Neuron (in vitro differentiated cells): ENCODE measurements around the gene RARS1.

Source experiments
- H2AFZ ChIP-seq: one replicate; pipeline ENCODE4 v1.6.1; 2013; ENCODE audit warnings: low read depth, mild to moderate bottlenecking, inconsistent platforms, low read length, moderate library complexity
- H3K27me3 ChIP-seq: one replicate; pipeline ENCODE4 v1.6.1; 2013; ENCODE audit warnings: low read length; ENCODE audit not compliant: insufficient read depth
- H3K36me3 ChIP-seq: one replicate; pipeline ENCODE4 v1.6.1; 2013; ENCODE audit warnings: low read length; ENCODE audit not compliant: insufficient read depth
- H3K4me1 ChIP-seq: one replicate; pipeline ENCODE4 v1.6.1; 2013; ENCODE audit warnings: low read length; ENCODE audit not compliant: insufficient read depth
- H3K4me3 ChIP-seq: 2 replicates; pipeline ENCODE4 v1.5.1; 2013; ENCODE audit warnings: mild to moderate bottlenecking, low read length, moderate library complexity
- H3K9me3 ChIP-seq: one replicate; pipeline ENCODE4 v1.6.1; 2013; ENCODE audit warnings: low read length

Gene RARS1

DNA sequence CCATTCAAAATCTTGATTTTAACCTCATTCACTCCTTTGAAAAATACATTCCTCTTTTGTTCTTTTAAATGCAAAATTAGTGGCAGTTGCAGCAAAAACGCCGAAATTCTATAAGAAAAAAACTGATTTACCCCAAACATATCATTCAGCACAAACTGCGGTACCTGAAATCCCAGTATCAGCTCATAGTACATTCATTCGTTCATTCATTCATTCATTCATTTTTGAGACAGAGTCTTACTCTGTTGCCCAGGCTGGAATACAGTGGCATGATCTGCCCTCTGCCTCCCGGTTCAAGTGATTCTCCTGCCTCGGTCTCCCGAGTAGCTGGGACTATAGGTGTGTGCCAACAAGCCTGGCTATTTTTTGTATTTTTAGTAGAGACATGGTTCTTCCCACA lies 63.3 kb downstream of the RARS1 start:
- Histone ChIP-seq H3K36me3 (peaks cover 68% of the 10 kb centered on the region), H3K4me3 (no peak overlapping the region), H3K4me1 (no peaks in the 10 kb centered on the region), H2AFZ (no peak overlapping the region), H3K9me3 (no peaks in the 10 kb centered on the region), H3K27me3 (no peaks in the 10 kb centered on the region)

DNA sequence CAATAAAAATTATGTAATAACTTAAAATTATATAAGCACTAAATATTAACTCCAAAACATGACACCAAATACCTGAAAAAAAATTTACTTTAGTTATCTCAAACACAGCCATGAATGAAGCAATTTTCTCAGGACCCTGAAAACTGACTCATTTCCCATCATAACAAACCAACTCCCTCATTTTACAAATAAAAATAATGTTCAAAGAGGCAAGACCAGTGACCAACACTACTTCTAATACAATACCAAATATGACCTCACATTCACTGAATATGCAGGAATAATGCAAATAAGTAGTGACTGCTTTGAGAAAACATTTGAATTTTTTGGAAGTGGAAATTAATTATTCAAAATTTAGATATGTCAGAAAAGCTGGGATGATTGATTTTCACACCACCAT lies 64.4 kb downstream of the RARS1 start:
- no peaks in the 10 kb centered on the region for H3K9me3 ChIP-seq
- H3K4me1 ChIP-seq = no peaks in the 10 kb centered on the region
- no peak overlapping the region for H2AFZ ChIP-seq
- no peak overlapping the region for H3K4me3 ChIP-seq
- peaks cover 75% of the 10 kb centered on the region for H3K36me3 ChIP-seq
- no peaks in the 10 kb centered on the region for H3K27me3 ChIP-seq

DNA sequence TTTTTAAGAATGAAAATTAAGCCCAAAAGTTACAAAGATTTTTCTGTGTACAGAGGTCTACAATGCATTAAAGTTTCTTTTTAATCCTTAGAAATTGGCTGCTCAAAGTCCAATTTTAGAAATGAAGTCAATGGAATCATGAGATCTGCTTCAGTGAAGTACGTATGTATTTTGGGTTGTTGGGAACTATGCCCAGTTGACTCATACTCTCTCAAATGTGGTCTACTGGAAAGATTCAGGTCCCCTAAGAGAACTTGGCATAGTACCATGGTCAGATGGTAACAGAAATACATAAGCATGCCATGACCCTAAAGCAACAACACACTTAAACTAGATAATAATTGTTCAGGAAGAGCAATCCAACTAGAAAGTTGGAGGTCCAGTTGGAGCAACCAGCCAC lies 65.9 kb downstream of the RARS1 start:
- no peaks in the 10 kb centered on the region for H3K9me3 ChIP-seq
- no peak overlapping the region for H3K4me3 ChIP-seq
- no peaks in the 10 kb centered on the region for H3K27me3 ChIP-seq
- H3K36me3 ChIP-seq = peaks cover 85% of the 10 kb centered on the region
- H2AFZ ChIP-seq = no peak overlapping the region
- no peaks in the 10 kb centered on the region for H3K4me1 ChIP-seq

DNA sequence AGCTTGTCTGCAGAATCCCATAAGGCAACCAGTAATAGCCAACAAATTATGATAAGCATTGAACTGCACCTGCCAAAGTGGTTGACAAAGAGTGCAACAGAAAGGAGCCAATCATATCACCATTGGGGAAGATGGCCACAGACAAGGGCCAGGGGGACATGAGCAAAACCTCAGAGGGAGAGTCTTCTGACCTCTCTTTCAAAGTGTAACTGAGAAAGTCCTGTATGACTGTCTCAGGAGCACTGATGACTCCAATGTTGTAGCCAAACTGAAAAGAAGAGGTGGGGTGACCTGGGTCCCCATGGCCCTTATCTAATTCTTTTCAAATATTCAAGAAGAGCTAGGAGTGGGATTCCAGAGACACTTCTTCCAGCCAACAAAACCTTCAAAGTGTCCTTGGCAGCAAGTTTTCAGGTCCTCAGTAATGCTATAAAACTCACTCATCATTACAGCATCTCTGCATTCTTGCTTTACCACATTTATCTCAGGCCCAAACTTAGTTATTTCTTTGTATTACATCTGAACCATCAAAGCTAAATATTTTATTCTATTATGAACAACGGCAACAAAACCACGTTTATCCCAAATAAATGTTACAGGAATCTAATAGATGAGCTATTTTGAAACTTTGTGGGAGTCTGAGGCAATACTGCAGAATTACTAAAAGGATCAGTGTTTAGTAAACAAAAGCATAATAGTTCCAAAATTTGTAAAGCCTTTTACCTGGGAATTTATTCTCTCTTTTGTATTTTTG lies 67.3 kb downstream of the RARS1 start:
- Histone ChIP-seq H3K9me3 (no peaks in the 10 kb centered on the region), H3K27me3 (no peaks in the 10 kb centered on the region), H3K4me3 (no peak overlapping the region), H3K36me3 (peaks cover 83% of the 10 kb centered on the region), H3K4me1 (no peaks in the 10 kb centered on the region), H2AFZ (no peak overlapping the region)

GRCh38 chr5:168557389-168557788 lies 71.1 kb downstream of the RARS1 start:
- H2AFZ ChIP-seq = no peak overlapping the region
- peaks cover 2% of the 10 kb centered on the region for H3K9me3 ChIP-seq
- H3K27me3 ChIP-seq = no peaks in the 10 kb centered on the region
- H3K36me3 ChIP-seq = peaks cover 87% of the 10 kb centered on the region
- no peaks in the 10 kb centered on the region for H3K4me1 ChIP-seq
- H3K4me3 ChIP-seq = no peak overlapping the region

DNA sequence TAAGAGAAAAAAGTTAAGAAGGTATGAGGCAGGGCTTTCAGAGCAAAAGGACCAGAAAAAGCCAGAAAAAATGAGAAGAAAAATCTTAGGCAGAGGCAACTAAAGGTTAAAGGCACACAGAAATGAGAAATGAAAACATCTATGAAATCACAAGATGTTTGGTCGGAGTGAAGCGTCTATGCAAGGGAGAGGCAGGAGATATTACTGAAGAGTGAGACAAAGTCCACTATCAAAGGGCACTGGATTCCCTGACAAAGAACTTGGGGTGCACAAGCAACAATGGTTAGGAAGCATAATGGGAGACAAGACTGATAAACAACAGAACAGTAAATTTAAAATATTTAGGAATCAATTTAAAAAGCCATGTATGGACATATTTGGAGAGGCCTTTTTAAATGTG lies 76.0 kb downstream of the RARS1 start:
- H3K36me3 ChIP-seq = peaks cover 91% of the 10 kb centered on the region

GRCh38 chr5:168563959-168564358 lies 77.7 kb downstream of the RARS1 start:
- Histone ChIP-seq H2AFZ (no peak overlapping the region), H3K27me3 (no peaks in the 10 kb centered on the region), H3K9me3 (peaks cover 2% of the 10 kb centered on the region), H3K4me3 (no peak overlapping the region), H3K36me3 (peaks cover 92% of the 10 kb centered on the region), H3K4me1 (no peaks in the 10 kb centered on the region)

More for the DNA sequence above, 76.0 kb downstream of the RARS1 start:
- Histone ChIP-seq H2AFZ (no peak overlapping the region), H3K4me1 (no peaks in the 10 kb centered on the region), H3K9me3 (peaks cover 2% of the 10 kb centered on the region), H3K4me3 (no peak overlapping the region), H3K27me3 (no peaks in the 10 kb centered on the region)

DNA sequence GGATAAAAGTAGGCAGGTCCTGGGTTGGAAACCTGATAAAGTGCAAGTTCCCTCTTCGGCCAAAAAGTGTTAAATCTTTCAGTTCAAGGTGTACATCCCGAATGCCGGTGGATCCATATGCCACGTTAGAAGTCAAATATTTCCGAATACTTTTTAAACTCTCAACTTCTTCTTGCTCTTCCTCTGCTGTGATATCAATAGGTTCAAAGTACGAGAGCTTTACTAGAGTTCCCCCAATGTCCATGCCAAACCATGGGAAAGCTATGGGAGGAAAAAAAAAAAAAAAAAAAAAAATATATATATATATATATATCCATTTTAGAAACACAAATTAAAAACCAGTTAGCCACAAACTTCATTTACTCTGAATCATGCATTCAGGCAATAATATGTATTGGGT lies 82.5 kb downstream of the RARS1 start:
- H2AFZ ChIP-seq = no peak overlapping the region
- H3K9me3 ChIP-seq = peaks cover 4% of the 10 kb centered on the region
- peaks cover 53% of the 10 kb centered on the region for H3K36me3 ChIP-seq

More for the DNA sequence above, 82.5 kb downstream of the RARS1 start:
- H3K4me3 ChIP-seq = no peak overlapping the region
- H3K27me3 ChIP-seq = no peaks in the 10 kb centered on the region
- no peaks in the 10 kb centered on the region for H3K4me1 ChIP-seq
